ENCODE results near the gene LCE3D.
"Not testable (repeated sequence)": the region's sequence is repeated elsewhere in the genome, so short reads cannot be mapped to it uniquely, and the experiment has no call there.

Gene LCE3D, protein sequence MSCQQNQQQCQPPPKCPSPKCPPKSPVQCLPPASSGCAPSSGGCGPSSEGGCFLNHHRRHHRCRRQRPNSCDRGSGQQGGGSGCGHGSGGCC

DNA sequence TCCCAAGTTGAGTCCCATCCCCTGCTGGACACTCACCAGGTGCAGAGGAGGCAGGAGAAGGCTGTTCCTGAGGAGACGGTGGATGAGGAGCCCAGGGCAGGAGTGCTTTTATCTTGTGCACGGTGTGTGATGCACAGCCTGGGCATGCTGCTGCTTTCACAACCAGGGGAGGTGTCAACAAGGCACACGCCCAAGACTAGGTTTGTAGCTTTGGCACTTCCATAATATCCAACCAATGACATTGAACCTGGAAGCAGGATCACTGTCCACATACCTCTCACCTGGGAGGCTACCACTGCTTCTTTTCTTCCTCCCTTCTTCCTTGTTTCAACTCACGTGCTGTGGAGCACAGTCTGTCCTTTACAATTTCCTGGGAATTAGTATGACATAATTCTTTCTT is at the start of gene LCE3D:
TSS of gene LCE3D (minus strand) at position 84 of the 400 bp plus-strand sequence. CDS start 580 bp downstream, outside the sequence.
- no peak for DNase-seq (ENCODE audit: low read depth)

DNA sequence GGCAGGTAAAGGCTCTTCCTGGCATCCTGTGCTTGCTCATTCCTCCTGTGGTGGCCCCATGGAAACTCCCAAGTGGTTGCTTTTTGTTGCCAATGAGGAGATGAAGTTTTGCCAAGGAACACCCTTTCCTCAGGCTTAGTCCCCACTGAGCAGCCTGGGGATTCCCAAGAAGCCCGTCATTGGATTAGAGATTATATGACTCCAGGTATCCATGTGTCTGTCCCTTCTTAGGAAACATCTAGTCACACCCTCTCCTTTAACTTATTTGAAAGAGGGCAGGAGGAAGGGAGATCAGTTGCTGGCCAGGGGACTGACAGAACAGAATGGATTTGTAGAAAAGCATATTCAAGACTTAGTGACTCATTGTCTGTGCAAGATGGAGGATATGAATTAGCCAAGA is 46.4 kb upstream of the LCE3D start:
- no peak for DNase-seq (ENCODE audit: low read depth)

DNA sequence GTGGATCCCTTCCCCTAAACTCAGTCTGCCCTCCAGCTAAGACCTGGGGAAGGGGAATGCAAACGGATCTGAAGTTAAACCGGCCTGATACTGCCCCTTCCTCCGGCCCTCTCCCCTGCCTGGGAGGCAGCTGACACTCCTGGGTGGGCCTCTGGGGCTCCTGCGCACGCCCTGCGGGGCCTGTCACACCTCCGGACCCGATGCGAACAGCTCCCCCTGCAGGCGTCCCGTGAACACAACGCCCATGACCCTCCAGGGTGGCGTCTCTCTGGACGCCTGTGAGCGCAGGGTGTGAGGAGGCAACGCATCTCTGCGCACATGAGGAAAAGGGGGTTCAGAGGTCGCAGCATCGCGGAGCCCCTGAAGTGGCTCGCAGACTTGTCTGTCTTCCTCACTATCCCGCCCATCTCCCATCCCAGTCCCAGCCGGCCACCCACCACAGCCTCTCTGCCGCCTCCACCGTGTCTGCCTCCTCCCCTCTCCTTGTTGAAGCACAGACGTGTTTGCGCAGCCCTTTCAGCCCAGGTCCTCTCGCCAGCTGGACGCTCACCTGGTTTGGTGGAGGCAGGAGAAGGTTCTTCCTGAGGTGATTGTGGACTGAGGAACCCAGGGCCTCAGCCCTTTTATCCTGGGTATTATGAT is 43.0 kb upstream of the LCE3D start:
- no peak for DNase-seq (ENCODE audit: low read depth)

DNA sequence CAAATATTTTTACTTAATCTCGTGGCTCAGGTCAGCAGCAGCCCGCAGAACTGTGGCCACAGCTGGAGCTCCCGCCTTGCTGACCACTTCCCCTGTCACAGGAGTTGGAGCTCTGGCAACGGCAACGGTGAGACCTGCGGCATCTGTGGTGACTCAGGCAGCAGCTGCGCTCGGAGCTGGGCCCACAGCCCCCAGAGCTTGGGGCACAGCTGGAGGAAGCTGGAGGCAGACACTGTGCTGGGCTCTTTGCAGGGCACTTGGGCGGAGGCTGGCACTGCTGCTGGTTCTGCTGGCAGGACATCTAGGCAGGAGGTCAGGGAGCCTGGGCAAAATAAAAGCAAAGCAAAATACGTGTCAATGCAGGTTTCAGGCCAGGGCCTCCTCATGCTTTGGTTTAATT is 42.5 kb upstream of the LCE3D start, which contains the start of gene LCE3A:
TSS of gene LCE3A (minus strand) at position 301 of the 400 bp plus-strand sequence. CDS start at position 301, 0 bp downstream.
- DNase-seq (ENCODE audit: low read depth), result no peak

DNA sequence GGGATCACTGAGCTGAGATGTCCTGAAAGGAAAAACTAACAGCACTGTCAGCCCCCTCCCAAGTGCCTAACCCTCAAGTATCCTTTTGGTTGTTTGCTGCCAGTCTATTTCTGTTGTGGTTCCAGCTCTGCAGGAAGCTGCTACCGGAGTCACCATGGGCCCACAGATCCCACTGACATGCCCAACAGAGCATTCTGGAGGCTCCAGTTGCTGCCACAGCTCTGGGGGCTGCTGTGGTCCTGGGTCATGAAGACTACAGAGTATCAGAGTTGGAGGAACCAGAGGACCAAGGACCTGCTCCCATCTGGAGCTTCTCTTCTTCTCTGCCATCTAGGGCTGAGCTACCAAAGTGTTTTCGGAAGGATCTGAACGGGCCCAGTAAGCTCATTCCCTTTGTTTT is 41.7 kb upstream of the LCE3D start:
- DNase-seq (ENCODE audit: low read depth), result no peak

DNA sequence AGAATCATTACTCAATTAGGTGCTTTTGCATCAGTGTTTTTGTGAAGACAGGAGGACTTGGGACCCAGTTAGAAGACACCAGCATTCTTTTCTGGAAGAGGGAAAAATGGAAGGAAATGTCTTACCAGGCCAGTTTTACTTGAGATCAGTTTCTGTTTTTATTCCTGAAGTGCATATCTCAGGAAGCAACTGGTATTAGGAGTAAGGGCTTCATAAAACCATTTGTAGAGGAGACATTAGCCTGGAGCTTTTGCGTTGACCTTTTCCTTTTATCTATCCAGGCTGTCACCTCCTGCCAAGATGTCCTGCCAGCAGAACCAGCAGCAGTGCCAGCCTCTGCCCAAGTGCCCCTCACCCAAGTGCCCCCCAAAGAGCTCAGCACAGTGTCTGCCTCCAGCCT is 33.2 kb upstream of the LCE3D start, which contains the start of gene LCE3B:
TSS of gene LCE3B (plus strand) at position 301 of the 400 bp plus-strand sequence. CDS start at position 301, 0 bp downstream.
- DNase-seq (ENCODE audit: low read depth), result no peak

DNA sequence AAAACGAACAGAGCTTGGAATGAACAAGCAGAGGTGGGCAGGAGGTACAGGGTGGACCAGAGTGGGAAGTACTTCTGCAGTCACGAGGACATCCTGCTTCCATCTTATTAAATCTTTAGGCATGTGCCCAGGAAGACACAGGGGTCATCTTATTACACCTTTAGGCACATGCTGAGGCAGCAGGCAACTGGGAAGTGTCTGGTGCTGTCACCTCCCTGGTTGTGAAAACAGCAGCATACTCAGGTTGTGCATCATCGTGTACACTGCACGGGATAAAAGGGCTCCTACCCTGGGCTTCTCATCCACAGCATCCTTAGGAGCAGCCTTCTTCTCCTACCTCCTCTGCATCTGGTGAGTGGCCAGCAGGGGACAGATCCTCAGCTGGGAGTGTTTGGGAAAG is 19.6 kb upstream of the LCE3D start, which contains the start of gene LCE3C:
TSS of gene LCE3C (plus strand) at position 301 of the 400 bp plus-strand sequence. CDS start 498 bp downstream, outside the sequence.
- DNase-seq (ENCODE audit: low read depth), result no peak

DNA sequence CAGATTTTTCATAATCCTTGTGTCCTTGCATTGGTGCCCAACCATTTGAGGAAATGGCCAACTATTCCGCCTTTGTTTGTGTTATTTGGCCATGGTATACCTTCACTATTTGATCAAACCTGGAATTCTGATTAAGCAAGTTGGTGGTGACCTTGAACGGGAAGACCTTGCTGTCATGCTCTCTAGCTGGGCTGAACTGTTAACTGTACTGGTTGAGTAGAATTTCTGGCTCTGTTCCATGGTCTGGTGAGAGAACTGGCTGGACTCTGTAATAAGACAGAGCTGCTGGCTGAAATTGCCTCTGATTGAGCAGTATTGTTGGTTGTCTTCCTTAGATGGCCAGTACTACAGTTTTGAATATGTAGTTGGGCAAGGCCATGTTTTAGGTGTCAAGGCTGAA is 16.7 kb upstream of the LCE3D start:
- no peak for DNase-seq (ENCODE audit: low read depth)

DNA sequence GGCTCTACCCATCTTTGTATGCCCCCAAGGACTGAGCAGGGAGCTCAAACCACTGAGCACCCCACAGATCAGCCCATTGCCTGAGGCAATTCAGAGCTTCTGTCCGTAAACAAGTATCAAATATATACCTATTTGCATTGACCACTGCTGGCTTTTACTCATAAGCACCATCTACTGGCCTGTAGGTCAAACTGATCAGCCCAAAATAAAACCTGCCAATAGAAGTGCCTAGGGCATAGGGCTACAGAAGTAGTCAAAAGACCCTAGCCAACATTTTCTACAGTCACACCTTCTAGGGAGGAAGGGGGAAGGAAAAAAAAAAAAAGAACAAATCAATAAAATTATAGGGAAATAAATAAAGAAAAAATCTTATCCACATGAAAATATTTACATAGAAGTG is 5.3 kb upstream of the LCE3D start:
- DNase-seq (ENCODE audit: low read depth), result no peak

DNA sequence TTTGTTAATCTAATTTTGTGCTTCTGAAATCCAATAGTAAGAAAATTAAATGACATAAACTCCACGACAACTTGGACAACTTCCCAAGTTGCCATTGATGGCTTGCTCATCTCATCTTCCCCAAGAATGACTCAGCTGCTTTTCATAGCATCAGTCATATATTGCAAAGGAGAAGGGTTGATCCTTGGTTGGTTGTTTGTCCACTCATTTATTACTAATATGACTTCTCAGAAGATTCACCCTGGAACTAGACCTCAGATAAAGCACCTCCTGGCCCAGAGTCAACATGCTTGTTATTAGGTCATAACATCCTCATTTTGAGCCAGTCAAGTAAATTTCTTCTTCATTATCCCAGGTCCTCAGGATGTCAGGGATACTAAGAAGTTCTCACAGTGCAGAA is 2.3 kb upstream of the LCE3D start:
- DNase-seq (ENCODE audit: low read depth), result no peak

DNA sequence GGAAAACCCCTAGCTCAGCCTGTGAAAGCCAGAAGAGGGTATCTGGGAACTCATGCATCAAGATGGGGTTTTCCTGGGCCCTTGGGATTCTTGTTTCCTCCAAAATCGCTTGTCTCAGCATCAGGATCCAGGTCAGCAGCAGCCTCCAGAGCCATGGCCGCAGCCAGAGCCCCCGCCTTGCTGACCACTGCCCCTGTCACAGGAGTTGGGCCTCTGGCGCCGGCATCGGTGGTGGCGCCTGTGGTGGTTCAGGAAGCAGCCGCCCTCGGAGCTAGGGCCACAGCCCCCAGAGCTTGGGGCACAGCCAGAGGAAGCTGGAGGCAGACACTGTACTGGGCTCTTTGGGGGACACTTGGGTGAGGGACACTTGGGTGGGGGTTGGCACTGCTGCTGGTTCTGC is 790 bp downstream of the LCE3D start:
- not testable (repeated sequence) for DNase-seq (ENCODE audit: low read depth)

DNA sequence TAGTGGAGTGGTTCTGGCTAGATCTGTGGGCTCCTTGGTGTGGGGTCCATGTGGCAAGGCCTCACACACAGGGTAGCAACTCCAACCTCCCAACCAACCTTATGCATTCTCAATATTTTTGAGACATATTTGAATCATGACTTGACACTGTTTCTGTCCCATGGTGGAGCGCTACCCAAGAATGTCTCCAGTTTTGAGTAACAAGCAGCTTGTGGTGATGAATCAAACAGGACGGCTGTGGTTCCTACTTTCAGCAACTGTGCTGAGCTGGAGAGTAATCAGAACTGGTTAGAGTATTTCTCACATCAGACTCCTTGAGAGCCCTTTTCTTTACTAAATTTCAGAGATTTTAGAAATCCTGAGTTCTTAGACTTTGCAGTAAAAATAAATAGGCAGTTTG is 3.1 kb downstream of the LCE3D start:
- DNase-seq (ENCODE audit: low read depth), result no peak

DNA sequence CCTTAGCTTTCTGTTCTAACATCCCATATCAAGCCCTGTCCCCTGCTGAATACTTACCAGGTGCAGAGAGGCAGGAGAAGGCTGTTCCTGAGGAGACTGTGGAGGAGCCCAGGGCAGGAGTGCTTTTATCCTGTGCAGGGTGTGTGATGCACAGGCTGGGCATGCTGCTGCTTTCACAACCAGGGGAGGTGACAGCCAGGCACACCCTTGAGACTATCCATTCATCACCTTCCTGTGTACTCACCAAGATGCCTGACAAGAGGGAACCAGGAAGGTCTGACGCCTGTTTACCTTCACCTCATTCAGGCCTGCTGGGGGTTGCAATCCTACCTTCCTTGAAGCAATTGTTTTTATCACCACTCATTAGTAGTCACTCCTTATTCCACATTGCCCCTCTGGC is 13.6 kb downstream of the LCE3D start, which contains the start of gene LCE3E:
TSS of gene LCE3E (minus strand) at position 100 of the 400 bp plus-strand sequence. CDS start 572 bp downstream, outside the sequence.
- DNase-seq (ENCODE audit: low read depth), result no peak

DNA sequence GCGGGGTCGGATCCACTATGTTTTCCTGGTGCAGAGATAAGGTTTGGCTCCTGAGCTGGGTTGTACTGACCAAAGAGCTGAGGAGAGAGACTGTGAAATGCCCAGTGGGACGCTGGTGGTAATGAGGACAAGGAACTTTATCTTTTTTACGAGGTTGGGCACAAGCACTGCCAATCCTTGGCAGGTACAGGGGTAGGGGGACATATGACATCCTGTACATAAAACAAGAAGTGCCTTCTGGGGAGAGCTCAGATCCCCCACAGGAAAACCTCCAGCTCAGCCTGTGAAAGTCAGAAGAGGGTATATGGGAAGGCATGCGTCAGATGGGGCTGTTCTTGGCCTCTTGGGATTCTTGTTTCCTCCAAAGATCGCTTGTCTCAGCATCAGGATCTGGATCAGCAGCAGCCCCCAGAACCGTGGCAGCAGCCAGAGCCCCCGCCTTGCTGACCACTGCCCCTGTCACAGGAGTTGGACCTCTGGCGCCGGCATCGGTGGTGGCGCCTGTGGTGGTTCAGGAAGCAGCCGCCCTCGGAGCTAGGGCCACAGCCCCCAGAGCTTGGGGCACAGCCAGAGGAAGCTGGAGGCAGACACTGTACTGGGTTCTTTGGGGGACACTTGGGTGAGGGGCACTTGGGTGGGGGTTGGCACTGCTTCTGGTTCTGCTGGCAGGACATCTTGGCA is 14.6 kb downstream of the LCE3D start:
- DNase-seq (ENCODE audit: low read depth), result no peak

DNA sequence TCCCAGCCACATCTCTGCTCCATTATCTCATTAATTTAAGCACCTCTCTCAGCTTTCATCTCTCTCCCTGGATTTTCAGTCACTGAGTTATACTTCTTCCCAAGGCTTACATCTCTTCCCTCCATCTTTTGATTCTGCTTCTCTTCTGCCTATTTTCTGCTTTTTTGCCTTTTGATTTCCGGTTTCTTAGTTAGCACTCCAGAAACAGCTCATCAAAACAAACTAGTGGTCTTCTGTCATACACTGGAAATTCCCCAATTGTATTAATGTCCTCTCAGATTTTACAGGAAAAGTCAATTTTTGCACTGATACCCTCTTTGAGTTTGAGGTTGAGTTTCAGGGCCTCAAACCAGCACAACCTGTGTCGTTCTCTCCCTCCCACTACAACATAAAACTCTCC is 15.2 kb downstream of the LCE3D start:
- DNase-seq (ENCODE audit: low read depth), result no peak

DNA sequence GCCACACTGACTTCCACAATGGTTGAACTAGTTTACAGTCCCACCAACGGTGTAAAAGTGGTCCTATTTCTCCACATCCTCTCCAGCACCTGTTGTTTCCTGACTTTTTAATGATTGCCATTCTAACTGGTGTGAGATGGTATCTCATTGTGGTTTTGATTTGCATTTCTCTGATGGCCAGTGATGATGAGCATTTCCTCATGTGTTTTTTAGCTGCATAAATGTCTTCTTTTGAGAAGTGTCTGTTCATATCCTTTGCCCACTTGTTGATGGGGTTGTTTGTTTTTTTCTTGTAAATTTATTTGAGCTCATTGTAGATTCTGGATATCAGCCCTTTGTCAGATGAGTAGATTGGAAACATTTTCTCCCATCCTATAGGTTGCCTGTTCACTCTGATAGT is 32.0 kb downstream of the LCE3D start:
- not testable (repeated sequence) for DNase-seq (ENCODE audit: low read depth)

DNA sequence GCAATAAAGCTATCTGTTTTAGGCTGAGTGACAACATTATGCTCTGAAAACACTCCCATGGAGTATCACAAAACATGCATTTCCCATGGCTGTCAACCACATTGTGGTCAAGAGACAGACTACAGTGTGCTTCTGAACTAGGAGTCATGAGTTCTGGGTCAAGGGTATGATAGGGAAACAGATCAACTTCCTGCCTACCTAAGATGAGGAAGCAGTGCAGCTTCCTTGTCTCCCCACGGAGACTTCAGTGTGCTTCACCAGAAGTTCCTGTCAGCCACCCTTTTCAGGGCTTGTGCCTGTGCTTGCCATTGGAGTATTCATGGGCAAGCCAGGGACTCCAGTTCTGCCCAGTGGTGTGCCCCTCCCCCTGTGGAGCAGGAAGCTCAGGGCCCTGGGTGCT is 33.6 kb downstream of the LCE3D start:
- no peak for DNase-seq (ENCODE audit: low read depth)

DNA sequence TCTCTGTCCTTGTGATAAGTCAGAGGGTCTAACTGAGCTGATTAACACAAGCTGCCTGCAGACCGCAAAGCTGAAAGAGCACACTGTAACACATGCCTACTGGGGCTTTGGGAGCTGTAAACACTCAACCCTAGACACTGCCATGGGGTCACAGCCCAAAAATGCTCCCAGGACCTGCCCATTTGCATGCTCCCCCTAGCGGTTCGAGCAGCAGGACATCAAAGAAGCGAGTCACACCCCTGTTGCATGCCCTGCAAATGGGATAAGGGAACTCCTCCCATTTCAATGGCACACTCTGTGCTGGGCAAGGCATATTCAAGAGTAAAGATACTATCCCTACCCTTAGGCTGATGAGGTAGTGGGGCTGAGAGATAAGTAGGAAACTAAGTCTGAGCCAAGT is 36.5 kb downstream of the LCE3D start:
- no peak for DNase-seq (ENCODE audit: low read depth)

DNA sequence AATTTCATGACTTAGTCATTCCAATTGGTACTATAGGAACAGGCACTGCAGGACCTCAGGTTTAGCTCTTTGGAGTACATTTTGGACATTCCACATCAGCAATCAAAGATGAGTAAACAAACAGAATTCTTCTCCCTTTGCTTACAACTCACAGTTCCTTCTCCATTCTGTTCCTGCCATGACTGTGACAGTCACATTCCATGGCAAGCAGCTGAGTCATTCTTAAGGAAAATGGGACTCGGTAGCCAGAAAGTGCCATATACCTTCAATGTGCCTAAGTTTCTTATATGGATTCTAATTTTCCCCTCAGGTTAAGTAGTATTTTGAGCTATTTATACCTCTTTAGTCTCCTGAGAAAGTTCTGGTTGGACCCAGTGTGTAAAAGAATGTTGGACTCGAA is 40.4 kb downstream of the LCE3D start:
- DNase-seq (ENCODE audit: low read depth), result no peak

DNA sequence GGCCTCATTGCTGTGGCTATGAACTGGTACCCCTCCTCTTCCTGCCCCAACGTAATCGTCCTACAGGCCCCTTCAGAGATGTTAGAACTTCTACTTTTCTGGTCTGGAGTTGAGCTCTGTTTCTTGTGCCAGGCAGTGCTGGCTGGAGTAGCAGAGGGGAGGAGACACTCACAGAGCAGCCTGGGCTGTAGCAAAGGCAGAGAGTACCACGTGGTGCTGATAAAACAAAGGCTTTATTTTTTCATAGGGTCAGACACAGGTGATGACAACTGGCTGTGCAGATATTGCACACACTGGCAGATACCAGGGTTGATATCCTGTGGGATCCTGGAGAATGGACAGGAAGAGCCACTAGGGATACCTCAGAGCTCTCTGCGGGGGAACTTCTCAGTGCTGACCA is 42.8 kb downstream of the LCE3D start:
- no peak for DNase-seq (ENCODE audit: low read depth)

DNA sequence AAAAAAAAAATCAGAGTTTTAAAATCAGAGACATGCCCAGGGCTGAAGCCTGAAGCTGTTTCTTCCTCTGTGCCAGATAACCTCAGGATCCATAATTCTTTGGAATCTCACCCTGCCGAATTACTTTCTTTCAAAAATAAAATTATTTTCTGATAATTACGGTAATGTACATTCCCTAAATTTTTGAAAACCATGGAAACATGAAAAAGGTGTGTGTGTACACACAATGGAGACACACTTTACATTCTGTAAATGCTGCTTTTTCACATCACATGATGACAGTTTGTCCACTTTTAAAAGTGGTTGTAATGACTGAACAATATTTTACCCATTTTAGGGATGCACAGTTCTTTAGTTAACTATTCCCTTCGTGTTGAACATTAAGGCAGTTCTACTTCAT is 44.5 kb downstream of the LCE3D start:
- no peak for DNase-seq (ENCODE audit: low read depth)

DNA sequence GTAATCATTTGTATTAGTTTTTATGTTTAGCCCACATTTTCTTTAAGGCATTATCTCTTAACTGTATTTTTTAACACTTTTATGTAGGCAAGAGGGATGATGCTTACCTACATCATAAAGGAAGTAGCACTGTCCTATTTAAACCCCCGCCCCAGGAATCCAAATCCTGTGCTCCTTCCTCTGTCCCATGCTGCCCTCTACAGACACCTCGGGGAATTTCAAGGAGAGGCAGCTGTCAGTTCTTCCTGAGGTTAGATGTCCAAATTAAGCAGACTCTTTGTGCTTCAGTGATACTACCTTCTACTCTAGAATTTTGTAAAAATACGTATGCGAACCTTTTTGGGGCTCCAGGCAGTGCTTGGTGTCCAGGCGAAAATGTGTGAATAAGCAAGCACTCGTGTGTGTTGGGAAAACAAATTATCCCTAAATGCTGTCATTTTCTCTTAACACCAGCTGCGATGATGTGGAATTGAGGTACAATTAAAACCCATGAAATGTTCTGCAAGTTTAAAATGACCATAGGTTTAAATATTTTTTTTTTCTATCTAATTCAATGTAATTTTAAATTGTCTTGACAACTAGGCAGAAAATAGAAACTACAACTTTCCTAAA is 46.9 kb downstream of the LCE3D start:
- DNase-seq (ENCODE audit: low read depth), result peak; percentile 3

Measured in amniotic epithelial cell (primary cell).